GM19023 (cell line): Measurements from ENCODE around the gene NRG2.

ENCODE experiments used
- ATAC-seq: cut with Tn5 transposase; IDR thresholded peaks from one replicate; pipeline ENCODE4 v1.9.1; 2021; ENCODE audit warnings: mild to moderate bottlenecking, moderate library complexity; ENCODE audit not compliant: unreplicated experiment

The NRG2 gene

GRCh38 chr5:139822553-139823425, 220.3 kb downstream of the NRG2 start:
- no peak for ATAC-seq

GRCh38 chr5:139821806-139822552, 221.1 kb downstream of the NRG2 start:
- ATAC-seq, result no peak

- no peak for ATAC-seq
Observed at GRCh38 chr5:139820606-139821005, 222.5 kb downstream of the NRG2 start.

- no peak for ATAC-seq
Observed at GRCh38 chr5:139820130-139820529, 223.0 kb downstream of the NRG2 start.

- ATAC-seq, result no peak
Observed at GRCh38 chr5:139817970-139818369, 225.1 kb downstream of the NRG2 start.

- ATAC-seq, result no peak
Observed at GRCh38 chr5:139817362-139817761, 225.7 kb downstream of the NRG2 start.

GRCh38 chr5:139816566-139816965, 226.5 kb downstream of the NRG2 start:
- ATAC-seq, result no peak

- no peak for ATAC-seq
Observed at GRCh38 chr5:139814704-139815280, 228.3 kb downstream of the NRG2 start.

GRCh38 chr5:139814191-139814601, 228.9 kb downstream of the NRG2 start:
- ATAC-seq, result no peak

- no peak for ATAC-seq
Observed at GRCh38 chr5:139812836-139813805, 230.0 kb downstream of the NRG2 start.

GRCh38 chr5:139812323-139812722, 230.8 kb downstream of the NRG2 start:
- no peak for ATAC-seq

GRCh38 chr5:139811274-139811607, 231.9 kb downstream of the NRG2 start:
- ATAC-seq, result no peak

GRCh38 chr5:139810341-139811273, 232.5 kb downstream of the NRG2 start:
- no peak for ATAC-seq

- ATAC-seq, result no peak
Observed at GRCh38 chr5:139809331-139809810, 233.7 kb downstream of the NRG2 start.

- no peak for ATAC-seq
Observed at GRCh38 chr5:139808481-139809330, 234.4 kb downstream of the NRG2 start.

GRCh38 chr5:139807647-139808030, 235.5 kb downstream of the NRG2 start:
- ATAC-seq, result no peak

- no peak for ATAC-seq
Observed at GRCh38 chr5:139806726-139807646, 236.1 kb downstream of the NRG2 start.
